NCI-H1105 (cell line): ENCODE results near the gene TREX2.

Experiments
- DNase-seq: peaks from one replicate; lab custom pipeline; 2025; lab: John Stamatoyannopoulos, UW

The TREX2 gene

GRCh38 chrX:153455571-153455970 is 9.7 kb upstream of the TREX2 start:
- DNase-seq: no peak

GRCh38 chrX:153454901-153455550 is 9.2 kb upstream of the TREX2 start:
- no peak for DNase-seq

- no peak for DNase-seq
Measured at GRCh38 chrX:153450949-153451277, 5.1 kb upstream of the TREX2 start.

DNA sequence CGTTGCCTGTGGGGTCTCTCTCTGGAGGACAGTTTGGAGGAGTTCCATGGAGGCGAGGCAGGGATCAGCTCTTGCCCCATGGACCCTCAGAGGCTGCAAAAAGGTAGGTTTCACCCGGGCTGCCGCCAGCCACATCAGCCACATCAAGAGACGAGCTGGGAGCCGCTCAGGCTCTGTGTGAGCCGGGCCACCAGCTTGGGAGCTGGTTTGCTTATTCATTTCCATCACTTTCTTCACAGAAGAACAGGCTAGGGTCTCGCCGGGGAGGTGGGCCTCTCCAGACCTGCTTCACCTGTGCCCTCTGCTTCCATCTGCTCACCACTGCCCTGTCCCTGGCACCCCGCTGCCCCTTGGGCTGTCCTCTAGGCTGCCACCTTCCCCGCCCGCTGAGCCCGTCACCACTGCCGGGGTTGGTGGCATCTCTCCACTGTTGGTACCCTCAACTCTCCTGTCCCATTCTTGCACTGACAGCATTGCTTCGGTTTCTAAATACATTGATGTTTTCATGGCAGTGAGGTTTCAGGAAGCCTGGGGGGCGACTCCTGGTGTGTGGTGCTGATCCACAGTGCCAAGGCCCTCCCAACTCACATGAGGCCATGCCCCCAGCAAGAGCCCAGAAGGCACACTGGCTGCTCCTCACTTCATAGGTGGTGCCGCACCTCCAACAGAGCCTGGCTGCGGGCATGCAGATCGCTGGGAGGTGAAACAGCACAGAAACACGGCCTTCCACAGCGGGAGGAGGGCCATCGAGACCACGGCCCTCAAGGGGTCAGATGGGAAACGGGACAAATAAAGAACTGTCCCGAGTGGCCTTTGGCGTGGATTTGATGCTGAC is 4.5 kb upstream of the TREX2 start:
- DNase-seq: no peak

- no peak for DNase-seq
Measured at GRCh38 chrX:153449368-153450113, 3.7 kb upstream of the TREX2 start.

DNA sequence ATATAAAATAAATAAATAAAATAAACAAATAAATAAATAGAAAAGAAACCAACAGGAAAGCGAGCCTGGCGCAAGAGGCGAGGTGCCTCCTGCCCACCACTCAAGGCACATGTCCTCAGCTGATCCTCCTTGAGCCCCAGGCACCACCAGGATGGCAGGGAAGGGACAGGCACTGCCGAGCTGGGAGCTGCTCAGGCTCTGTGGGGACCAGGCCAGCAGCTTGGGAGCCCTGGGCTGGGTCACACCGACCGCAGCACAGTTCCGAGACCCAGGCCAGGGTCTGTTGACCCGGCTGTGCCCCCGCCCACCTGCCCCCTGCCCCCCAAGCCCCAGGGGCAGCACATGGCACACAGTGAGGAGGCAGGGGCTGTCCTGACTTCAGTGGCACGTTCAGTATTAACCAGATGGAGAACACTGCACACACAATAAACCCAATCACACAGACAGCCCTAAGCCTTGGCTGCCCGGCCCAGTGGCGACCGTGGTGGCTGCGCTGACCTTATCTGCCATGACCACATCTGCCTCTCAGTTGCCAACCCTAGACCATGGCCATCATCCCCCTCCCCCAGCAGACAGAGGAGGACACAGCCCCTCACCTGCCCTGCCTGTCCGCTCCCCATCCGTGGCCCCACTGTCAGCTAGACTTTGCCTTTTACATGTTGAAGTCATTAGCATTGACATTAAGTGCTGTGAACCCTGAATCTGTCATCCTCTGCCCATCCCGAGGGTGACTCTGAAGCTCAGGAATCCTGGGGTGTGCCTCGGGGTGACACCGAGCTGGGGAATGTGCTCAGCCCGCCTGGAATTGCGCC is 2.9 kb upstream of the TREX2 start:
- no peak for DNase-seq

- no peak for DNase-seq
Measured at GRCh38 chrX:153447581-153447960, 1.7 kb upstream of the TREX2 start.

DNA sequence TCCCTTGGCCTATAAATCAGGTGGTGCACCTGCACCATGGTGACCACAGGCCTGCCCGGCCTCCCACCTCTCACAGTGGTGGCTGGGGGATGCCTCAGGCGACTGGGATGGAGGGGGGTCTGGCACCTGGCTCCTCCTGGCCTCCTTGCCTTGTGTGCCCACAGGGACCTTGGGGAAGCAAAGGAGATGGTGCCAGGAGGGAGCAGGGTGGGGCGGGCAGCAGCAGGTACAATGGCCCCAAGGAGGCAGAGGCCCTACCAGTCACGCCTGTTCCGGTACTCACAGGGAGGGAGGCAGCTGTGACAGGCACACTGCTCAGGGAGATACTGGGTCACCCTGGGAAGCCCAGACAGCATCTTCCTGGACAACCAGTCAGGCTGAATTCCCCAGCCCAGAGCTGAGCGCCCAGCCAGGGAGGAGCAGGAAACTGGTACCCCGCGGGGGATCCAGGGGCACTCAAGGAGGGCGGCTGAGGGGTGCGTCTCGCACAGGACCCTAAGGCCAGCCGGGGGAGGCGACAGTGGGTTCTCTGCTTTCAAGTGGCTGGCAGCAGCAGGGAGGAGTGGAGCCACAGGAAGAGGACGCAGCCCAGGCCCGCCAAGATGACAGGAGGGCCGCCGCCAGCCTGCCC is 1.2 kb upstream of the TREX2 start:
- DNase-seq: no peak

DNA sequence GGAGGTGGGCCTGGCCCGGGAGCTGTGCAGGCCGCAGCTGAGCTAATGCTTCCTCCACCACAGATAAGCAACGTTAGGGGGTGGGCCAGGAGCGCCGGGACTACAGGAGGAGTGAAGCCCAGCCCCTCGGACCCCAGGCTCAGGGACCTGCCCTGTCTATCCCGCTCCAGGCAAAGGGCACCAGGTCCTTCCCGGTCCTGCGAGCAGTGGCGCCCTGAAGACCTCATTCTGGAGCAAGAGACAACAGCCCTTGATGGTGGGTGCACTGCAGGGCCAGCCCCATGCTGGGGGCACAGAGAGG is 730 bp upstream of the TREX2 start:
- DNase-seq: no peak

DNA sequence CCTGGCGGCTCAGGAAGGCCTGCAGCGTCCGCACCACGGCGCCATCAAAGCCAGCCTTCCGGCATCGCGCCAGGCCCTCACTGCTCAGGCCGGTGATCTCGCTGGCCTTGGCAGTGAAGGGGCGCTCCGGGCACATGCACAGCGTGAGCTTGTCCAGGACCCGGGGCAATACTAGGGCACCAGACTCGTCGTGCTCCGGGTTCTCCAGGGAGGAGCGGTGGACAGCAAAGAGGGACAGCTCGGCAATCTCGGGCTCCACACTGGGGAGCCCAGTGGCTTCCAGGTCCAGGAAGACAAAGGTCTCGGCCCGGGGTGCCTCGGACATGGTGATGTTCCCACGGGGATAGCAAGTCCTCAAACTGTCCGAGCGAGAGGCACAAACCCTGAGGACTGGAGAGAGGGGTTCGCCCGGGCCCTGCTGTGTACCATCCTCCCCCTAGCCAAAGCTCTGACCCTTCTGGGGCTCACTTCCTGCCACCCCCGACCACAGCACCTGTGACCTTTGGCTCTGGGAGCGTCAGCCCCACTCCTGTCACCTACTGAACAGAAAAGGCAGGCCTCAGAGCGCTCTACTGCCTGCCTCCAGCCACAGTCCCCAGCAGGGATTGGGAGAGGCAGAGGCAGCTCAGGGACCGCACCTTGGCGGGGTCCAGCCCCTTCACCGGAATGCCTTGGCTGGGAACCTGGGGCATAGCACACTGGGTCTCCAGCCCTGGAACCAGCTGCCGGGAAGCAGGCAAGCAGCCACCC is 575 bp downstream of the TREX2 start:
- no peak for DNase-seq

DNA sequence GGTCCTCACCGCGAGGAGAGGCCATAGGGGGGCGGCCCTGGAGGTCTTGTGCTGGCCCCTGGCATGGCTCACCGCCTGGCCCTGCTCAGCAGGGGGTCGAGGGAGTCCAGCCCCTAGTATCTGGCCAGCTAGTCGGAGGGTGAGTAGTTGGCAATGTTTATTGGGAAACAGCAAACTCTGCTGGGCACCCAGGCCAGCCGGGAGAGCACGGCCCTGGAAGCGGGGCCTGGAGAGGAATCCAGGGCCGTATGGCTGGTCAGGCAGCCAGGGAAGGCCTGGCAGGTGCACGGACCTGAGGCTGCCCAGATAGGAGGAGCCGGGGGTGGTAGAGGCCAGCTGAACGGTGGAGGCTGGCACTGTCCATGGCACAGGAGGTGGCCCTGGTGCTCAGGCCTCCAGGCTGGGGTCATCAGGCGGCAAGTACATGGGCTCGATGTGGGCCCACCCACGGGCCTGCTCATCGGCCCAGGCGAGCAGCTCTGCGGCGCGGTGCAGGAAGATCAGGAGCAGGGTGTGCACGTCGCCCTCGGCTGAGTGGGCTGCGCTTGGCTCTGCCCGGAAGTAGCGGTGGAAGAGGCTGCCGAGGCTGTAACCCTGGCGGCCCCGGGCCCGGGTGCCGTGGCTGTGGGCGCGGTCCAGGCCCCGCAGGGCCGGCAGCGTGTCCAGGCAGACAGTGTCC is 1.4 kb downstream of the TREX2 start:
- no peak for DNase-seq

DNA sequence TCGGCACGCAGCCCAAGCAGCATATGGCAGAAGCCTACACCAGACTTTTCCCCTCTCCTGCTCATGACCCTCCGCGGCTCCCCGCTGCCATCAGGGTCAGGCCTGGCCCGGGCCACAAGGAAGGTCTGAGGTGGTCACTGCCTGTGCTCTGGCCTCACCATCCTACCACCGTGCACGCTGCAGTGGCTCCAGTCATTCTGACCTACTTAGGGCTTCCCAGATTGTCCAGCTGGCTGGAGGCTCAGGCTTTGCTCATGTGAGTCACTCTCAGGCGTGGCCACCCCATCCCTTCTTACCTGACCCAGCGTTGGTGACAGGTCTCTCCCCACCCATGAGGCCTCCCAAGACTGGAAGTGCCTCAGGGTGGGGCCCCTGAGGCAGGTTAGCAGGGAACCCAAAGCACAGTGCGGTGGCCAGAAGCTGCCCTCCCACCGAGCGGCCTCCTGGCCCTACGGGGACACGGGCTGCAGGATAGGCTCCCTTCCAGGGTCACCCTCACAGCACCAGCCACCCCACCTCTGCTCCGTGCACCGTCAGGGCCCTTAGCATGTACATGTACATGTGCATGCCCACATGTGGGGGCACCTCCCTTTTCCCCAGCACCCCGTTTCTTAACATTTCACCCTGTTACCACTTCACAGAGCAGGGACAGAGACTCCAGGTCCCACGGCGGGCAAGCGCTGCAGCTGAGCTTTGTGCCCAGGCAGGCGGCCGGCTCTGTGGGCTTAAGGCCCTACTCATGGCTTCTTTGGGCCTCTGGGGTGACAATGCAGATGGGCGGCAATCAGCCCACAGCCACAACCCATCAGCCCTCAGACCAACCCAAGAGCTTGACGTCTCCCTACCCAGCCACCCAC is 2.2 kb downstream of the TREX2 start:
- no peak for DNase-seq

GRCh38 chrX:153442463-153442862 is 3.4 kb downstream of the TREX2 start:
- DNase-seq: no peak

GRCh38 chrX:153441981-153442380 is 3.9 kb downstream of the TREX2 start:
- no peak for DNase-seq

- no peak for DNase-seq
Measured at GRCh38 chrX:153441296-153441695, 4.6 kb downstream of the TREX2 start.

DNA sequence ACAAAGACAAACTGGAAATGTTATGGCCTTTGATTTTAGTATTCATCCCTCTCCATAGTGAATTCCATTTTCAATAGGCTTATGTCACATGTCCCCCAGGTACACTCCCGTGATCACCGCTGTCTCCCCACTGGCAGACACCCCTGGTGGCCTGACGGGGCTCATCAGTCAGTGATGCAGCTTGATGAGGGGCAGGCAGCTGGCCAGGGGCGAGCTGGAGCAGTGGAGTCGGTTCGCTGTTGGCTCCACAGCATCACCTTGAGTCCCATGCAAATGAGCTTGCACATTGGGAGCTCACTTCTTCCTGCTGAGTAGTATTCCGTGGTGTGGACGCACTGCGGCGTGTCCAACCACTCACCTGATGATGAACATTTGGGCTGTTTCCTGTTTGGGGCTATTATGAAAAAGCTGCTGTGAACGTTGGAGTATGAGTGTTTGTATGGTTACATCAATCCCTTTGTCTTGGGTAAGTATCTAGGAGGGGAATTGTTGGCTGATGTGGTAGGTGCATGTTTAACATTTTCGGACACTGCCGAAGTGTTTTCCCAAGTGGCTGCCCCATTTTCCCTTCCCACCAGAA is 5.2 kb downstream of the TREX2 start:
- no peak for DNase-seq

DNA sequence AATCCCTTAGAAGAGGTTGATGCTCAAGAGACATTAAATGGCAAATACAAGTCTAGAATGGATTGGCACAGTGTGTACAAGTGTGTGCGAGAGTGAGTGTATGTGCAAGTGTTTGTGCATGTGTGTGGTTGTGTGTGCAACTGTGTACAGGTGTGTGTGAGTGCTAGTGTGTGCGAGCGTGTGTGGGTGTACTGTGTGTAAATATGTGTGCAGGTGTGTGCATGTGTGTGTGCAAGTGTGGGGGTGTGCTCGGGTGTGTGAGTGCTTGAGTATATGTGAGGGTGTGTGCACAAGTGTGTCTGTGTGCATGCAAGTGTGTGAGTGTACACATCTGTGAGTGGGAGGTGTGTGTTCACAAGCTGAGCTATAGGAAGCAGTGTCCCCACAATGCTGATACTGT is 5.9 kb downstream of the TREX2 start:
- DNase-seq: no peak

GRCh38 chrX:153438532-153438931 is 7.3 kb downstream of the TREX2 start:
- no peak for DNase-seq

- DNase-seq: no peak
Measured at GRCh38 chrX:153435845-153436244, 10.0 kb downstream of the TREX2 start.
